ACC112 (cell line): ENCODE data around the gene UTRN.

Experiments used
- H2AFZ ChIP-seq: fragments of 200-600 bp; sonication (generic); one replicate; pipeline ENCODE4 v1.6.0; 2017; ENCODE audit warnings: antibody characterized with exemption, low read length; ENCODE audit not compliant: unreplicated experiment
- H3K27ac ChIP-seq: fragments of 200-600 bp; sonication (generic); 2 replicates; pipeline ENCODE4 v1.5.1; 2014; ENCODE audit warnings: low read depth, mild to moderate bottlenecking, antibody characterized with exemption, low read length, moderate library complexity
- H3K27me3 ChIP-seq: fragments of 200-600 bp; sonication (generic); 2 replicates; pipeline ENCODE4 v1.6.1; 2014; ENCODE audit warnings: mild to moderate bottlenecking, antibody characterized with exemption, low read length, moderate library complexity, mixed read lengths; ENCODE audit not compliant: insufficient read depth
- H3K36me3 ChIP-seq: fragments of 200-600 bp; sonication (generic); 2 replicates; pipeline ENCODE4 v1.6.1; 2016; ENCODE audit warnings: mild to moderate bottlenecking, antibody characterized with exemption, low read length, moderate library complexity, mixed read lengths; ENCODE audit not compliant: insufficient read depth
- H3K4me1 ChIP-seq: fragments of 200-600 bp; sonication (generic); one replicate; pipeline ENCODE4 v1.6.1; 2016; ENCODE audit warnings: low read length, mixed read lengths; ENCODE audit not compliant: insufficient read depth, unreplicated experiment, control insufficient read depth
- H3K4me3 ChIP-seq: fragments of 200-600 bp; sonication (generic); 2 replicates; pipeline ENCODE4 v1.5.1; 2014; ENCODE audit warnings: mild to moderate bottlenecking, low read depth, low read length
- H3K79me2 ChIP-seq: fragments of 200-600 bp; sonication (generic); one replicate; pipeline ENCODE4 v1.6.0; 2016; ENCODE audit warnings: low read length; ENCODE audit not compliant: control insufficient read depth, unreplicated experiment, insufficient read depth

UTRN gene

GRCh38 chr6:144296973-144297372 lies 11.8 kb downstream of the UTRN start:
- Histone ChIP-seq H3K4me1 (peaks cover 37% of the 10 kb centered on the region), H3K27ac (no peak overlapping the region), H3K27me3 (no peaks in the 10 kb centered on the region), H2AFZ (no peak overlapping the region), H3K4me3 (no peak overlapping the region), H3K79me2 (peaks cover 47% of the 10 kb centered on the region), H3K36me3 (peaks cover 28% of the 10 kb centered on the region)

GRCh38 chr6:144297511-144298100 lies 12.5 kb downstream of the UTRN start:
- Histone ChIP-seq H3K27ac (no peak overlapping the region), H3K36me3 (peaks cover 25% of the 10 kb centered on the region), H3K27me3 (no peaks in the 10 kb centered on the region), H3K79me2 (peaks cover 42% of the 10 kb centered on the region), H3K4me1 (peaks cover 30% of the 10 kb centered on the region), H3K4me3 (no peak overlapping the region), H2AFZ (no peak overlapping the region)

GRCh38 chr6:144298194-144298593 lies 13.1 kb downstream of the UTRN start:
- H3K4me3 ChIP-seq, result no peak overlapping the region
- H3K36me3 ChIP-seq, result peaks cover 25% of the 10 kb centered on the region
- no peak overlapping the region for H3K27ac ChIP-seq
- H3K79me2 ChIP-seq, result peaks cover 42% of the 10 kb centered on the region
- no peaks in the 10 kb centered on the region for H3K27me3 ChIP-seq
- H2AFZ ChIP-seq, result no peak overlapping the region
- peaks cover 25% of the 10 kb centered on the region for H3K4me1 ChIP-seq

- H2AFZ ChIP-seq, result no peak overlapping the region
- H3K4me3 ChIP-seq, result no peak overlapping the region
- H3K79me2 ChIP-seq, result peaks cover 49% of the 10 kb centered on the region
- H3K27me3 ChIP-seq, result no peaks in the 10 kb centered on the region
- peaks cover 25% of the 10 kb centered on the region for H3K36me3 ChIP-seq
- H3K4me1 ChIP-seq, result peaks cover 19% of the 10 kb centered on the region
- H3K27ac ChIP-seq, result no peak overlapping the region
Measured at GRCh38 chr6:144298916-144299315, 13.8 kb downstream of the UTRN start.

GRCh38 chr6:144302701-144303372 lies 17.7 kb downstream of the UTRN start:
- peaks cover 45% of the 10 kb centered on the region for H3K79me2 ChIP-seq
- no peaks in the 10 kb centered on the region for H3K27me3 ChIP-seq
- no peak overlapping the region for H3K27ac ChIP-seq
- H3K4me3 ChIP-seq, result no peak overlapping the region
- H3K4me1 ChIP-seq, result peaks cover 10% of the 10 kb centered on the region
- no peak overlapping the region for H2AFZ ChIP-seq
- peaks cover 4% of the 10 kb centered on the region for H3K36me3 ChIP-seq

- peaks cover 10% of the 10 kb centered on the region for H3K4me1 ChIP-seq
- no peak overlapping the region for H3K4me3 ChIP-seq
- no peak overlapping the region for H3K27ac ChIP-seq
- H3K79me2 ChIP-seq, result peaks cover 44% of the 10 kb centered on the region
- peaks cover 10% of the 10 kb centered on the region; the same call in 1 of the 2 replicates for H3K36me3 ChIP-seq
- no peak overlapping the region for H2AFZ ChIP-seq
- H3K27me3 ChIP-seq, result no peaks in the 10 kb centered on the region
Measured at GRCh38 chr6:144304223-144304848, 19.2 kb downstream of the UTRN start.

- Histone ChIP-seq H3K27me3 (no peaks in the 10 kb centered on the region), H3K27ac (no peak overlapping the region), H3K4me1 (peaks cover 10% of the 10 kb centered on the region), H3K36me3 (peaks cover 10% of the 10 kb centered on the region; the same call in 1 of the 2 replicates), H3K4me3 (no peak overlapping the region), H3K79me2 (peaks cover 44% of the 10 kb centered on the region), H2AFZ (no peak overlapping the region)
Measured at GRCh38 chr6:144305567-144305966, 20.4 kb downstream of the UTRN start.

- H2AFZ ChIP-seq, result no peak overlapping the region
- H3K4me1 ChIP-seq, result peaks cover 10% of the 10 kb centered on the region
- 0 out of 2 replicates have a peak overlapping the region, but pooled peaks have one; percentile 15 for H3K27ac ChIP-seq
Measured at GRCh38 chr6:144305985-144306384, 20.9 kb downstream of the UTRN start.

GRCh38 chr6:144307880-144308279 lies 22.7 kb downstream of the UTRN start:
- H3K79me2 ChIP-seq, result peaks cover 38% of the 10 kb centered on the region
- peaks cover 12% of the 10 kb centered on the region for H3K4me1 ChIP-seq
- peaks cover 10% of the 10 kb centered on the region; the same call in 1 of the 2 replicates for H3K36me3 ChIP-seq
- no peak overlapping the region for H3K27ac ChIP-seq
- H2AFZ ChIP-seq, result no peak overlapping the region
- H3K4me3 ChIP-seq, result no peak overlapping the region
- no peaks in the 10 kb centered on the region for H3K27me3 ChIP-seq

More at GRCh38 chr6:144305985-144306384, 20.9 kb downstream of the UTRN start:
- no peak overlapping the region; the same call in 1 of the 2 replicates for H3K4me3 ChIP-seq
- peaks cover 10% of the 10 kb centered on the region; the same call in 1 of the 2 replicates for H3K36me3 ChIP-seq
- H3K79me2 ChIP-seq, result peaks cover 46% of the 10 kb centered on the region
- no peaks in the 10 kb centered on the region for H3K27me3 ChIP-seq

GRCh38 chr6:144310765-144311164 lies 25.6 kb downstream of the UTRN start:
- Histone ChIP-seq H3K27ac (no peak overlapping the region), H3K4me3 (no peak overlapping the region), H2AFZ (no peak overlapping the region), H3K79me2 (peaks cover 33% of the 10 kb centered on the region), H3K4me1 (peaks cover 33% of the 10 kb centered on the region), H3K36me3 (peaks cover 10% of the 10 kb centered on the region; the same call in 1 of the 2 replicates), H3K27me3 (no peaks in the 10 kb centered on the region)
